MM.1S (cell line): Measurements from ENCODE around the gene SORD.
"Not testable (repeated sequence)": the region's sequence is repeated elsewhere in the genome, so short reads cannot be mapped to it uniquely, and the experiment has no call there.

Experiments
- DNase-seq: peaks from one replicate; pipeline ENCODE4 v3.0.0-alpha.2; 2015
- H2AFZ ChIP-seq: fragments of 300-600 bp; sonication (generic); 2 replicates; pipeline ENCODE4 v1.6.0; 2016; ENCODE audit warnings: antibody characterized with exemption, low read length
- H3F3A ChIP-seq: fragments of 300-600 bp; sonication (generic); 2 replicates; pipeline ENCODE4 v1.6.1; 2016; ENCODE audit warnings: mild to moderate bottlenecking, antibody characterized with exemption, low read length, moderate library complexity, mixed read lengths; ENCODE audit not compliant: insufficient read depth
- H3K27ac ChIP-seq: fragments of 300-600 bp; sonication (generic); 2 replicates; pipeline ENCODE4 v1.5.1; 2016; ENCODE audit warnings: mild to moderate bottlenecking, low read length
- H3K27me3 ChIP-seq: fragments of 300-600 bp; sonication (generic); replicated peaks from 2 replicates; pipeline ENCODE4 v1.6.0; 2016; ENCODE audit warnings: low read length; ENCODE audit not compliant: insufficient read depth
- H3K36me3 ChIP-seq: fragments of 300-600 bp; sonication (generic); replicated peaks from 2 replicates; pipeline ENCODE4 v1.6.1; 2016; ENCODE audit warnings: mild to moderate bottlenecking, low read length, mixed read lengths; ENCODE audit not compliant: insufficient read depth
- H3K4me1 ChIP-seq: fragments of 300-600 bp; sonication (generic); 2 replicates; pipeline ENCODE4 v1.6.1; 2016; ENCODE audit warnings: low read length, mixed read lengths
- H3K4me2 ChIP-seq: fragments of 300-600 bp; sonication (generic); 2 replicates; pipeline ENCODE4 v1.6.0; 2016; ENCODE audit warnings: low read depth, low read length
- H3K4me3 ChIP-seq: fragments of 300-600 bp; sonication (generic); 2 replicates; pipeline ENCODE4 v1.5.1; 2016; ENCODE audit warnings: low read length, mixed read lengths
- H3K79me2 ChIP-seq: fragments of 300-600 bp; sonication (generic); 2 replicates; pipeline ENCODE4 v1.6.1; 2016; ENCODE audit warnings: mixed run types, low read length, mixed read lengths
- H3K9ac ChIP-seq: fragments of 300-600 bp; sonication (generic); 2 replicates; pipeline ENCODE4 v1.6.1; 2016; ENCODE audit warnings: low read length, mixed read lengths
- H3K9me2 ChIP-seq: fragments of 300-600 bp; sonication (generic); replicated peaks from 2 replicates; pipeline ENCODE4 v1.6.1; 2016; ENCODE audit warnings: mild to moderate bottlenecking, low read length, mixed read lengths; ENCODE audit not compliant: insufficient read depth
- H3K9me3 ChIP-seq: fragments of 300-600 bp; sonication (generic); replicated peaks from 2 replicates; pipeline ENCODE4 v1.6.1; 2016; ENCODE audit warnings: mild to moderate bottlenecking, low read length, mixed read lengths; ENCODE audit not compliant: insufficient read depth
- H4K20me1 ChIP-seq: fragments of 300-600 bp; sonication (generic); 2 replicates; pipeline ENCODE4 v1.6.1; 2016; ENCODE audit warnings: mild to moderate bottlenecking, low read length, moderate library complexity, mixed read lengths; ENCODE audit not compliant: insufficient read depth
- EZH2 ChIP-seq: fragments of 300-600 bp; sonication (generic); optimal IDR thresholded peaks from 2 replicates; pipeline ENCODE3; 2017; ENCODE audit warnings: low read depth, mild to moderate bottlenecking, antibody characterized with exemption, low read length, mixed read lengths
- EZH2phosphoT487 ChIP-seq: fragments of 300-600 bp; sonication (generic); IDR thresholded peaks from 2 replicates; pipeline ENCODE4 v1.6.1; 2018; ENCODE audit warnings: antibody characterized with exemption, low read length

Gene SORD

DNA sequence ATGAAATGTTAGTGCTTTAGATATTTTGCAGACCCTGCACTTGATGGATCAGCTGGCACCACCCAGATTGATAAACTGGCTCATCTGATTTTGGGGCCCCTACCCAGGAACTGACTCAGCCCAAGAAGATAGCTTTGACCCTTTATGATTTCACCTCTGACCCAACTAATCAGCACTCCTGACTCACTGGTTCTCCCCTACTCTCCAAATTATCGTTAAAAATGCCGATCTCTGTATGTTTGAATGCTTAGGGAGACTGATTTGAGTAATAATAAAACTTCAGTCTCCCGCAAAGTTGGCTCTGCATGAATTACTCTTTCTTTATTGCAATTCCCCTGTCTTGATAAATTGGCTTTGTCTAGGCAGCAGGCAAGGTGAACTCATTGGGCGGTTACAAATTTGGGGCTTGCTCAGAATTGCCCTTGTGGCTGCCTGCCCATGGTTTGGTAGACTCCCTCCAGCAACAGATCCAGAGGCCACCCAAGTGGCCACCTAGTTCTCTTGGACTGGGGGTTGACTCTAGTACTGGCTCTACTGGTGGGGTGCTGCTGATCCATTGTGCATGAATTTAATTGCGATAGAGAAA lies 18.3 kb upstream of the SORD start:
- not testable (repeated sequence) for H3K4me2 ChIP-seq, DNase-seq, H3K36me3 ChIP-seq, H3K9me3 ChIP-seq, H3K79me2 ChIP-seq, H3F3A ChIP-seq, H3K4me3 ChIP-seq, H3K27ac ChIP-seq, H3K9ac ChIP-seq, H3K9me2 ChIP-seq, H4K20me1 ChIP-seq, H3K27me3 ChIP-seq, H3K4me1 ChIP-seq, H2AFZ ChIP-seq

DNA sequence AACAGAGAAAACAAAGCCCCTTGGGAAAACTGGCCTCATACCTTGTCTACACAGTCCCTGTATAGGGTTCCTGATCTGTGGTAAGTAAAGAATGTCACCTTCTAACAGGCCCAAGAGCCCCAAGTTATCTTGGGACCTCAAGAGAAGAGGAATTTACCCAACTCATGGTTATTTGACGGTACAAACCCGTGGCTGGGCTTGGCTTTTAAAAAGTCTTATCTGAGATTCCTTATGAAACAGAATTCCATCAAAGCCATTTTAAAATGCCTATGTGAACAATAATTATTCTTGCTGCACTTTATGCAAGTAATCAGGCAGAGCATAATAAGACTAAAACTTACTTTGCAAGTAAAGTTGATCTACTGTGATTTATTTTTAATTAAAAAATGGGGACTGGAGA lies 13.9 kb upstream of the SORD start:
- Histone ChIP-seq H3K9ac (no peak overlapping the region), H3K27me3 (no peaks in the 10 kb centered on the region), H3K27ac (no peak overlapping the region), H3K9me2 (no peaks in the 10 kb centered on the region), H3K9me3 (no peaks in the 10 kb centered on the region), H3K4me2 (no peak overlapping the region), H4K20me1 (no peaks in the 10 kb centered on the region), H3K4me3 (no peak overlapping the region), H3K36me3 (no peaks in the 10 kb centered on the region), H3K79me2 (no peaks in the 10 kb centered on the region), H2AFZ (no peak overlapping the region), H3K4me1 (no peaks in the 10 kb centered on the region), H3F3A (no peaks in the 10 kb centered on the region)
- DNase-seq = no peak
- TF ChIP-seq EZH2phosphoT487 (no peak), EZH2 (no peak)

DNA sequence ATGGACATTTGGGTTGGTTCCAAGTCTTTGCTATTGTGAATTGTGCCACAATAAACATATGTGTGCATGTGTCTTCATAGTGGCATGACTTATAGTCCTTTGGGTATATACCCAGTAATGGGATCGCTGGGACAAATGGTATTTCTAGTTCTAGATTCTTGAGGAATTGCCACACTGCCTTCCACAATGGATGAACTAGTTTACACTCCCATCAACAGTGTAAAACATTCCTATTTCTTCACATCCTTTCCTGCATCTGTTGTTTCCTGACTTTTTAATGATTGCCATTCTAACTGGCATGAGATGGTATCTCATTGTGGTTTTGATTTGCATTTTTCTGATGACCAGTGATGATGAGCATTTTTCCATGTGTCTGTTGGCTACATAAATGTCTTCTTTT lies 7.9 kb upstream of the SORD start:
- H3K4me3 ChIP-seq, H3K9me3 ChIP-seq, H3K4me1 ChIP-seq, H3K27ac ChIP-seq, H3F3A ChIP-seq, H3K4me2 ChIP-seq, H4K20me1 ChIP-seq, H3K36me3 ChIP-seq, H3K9me2 ChIP-seq, DNase-seq, H3K79me2 ChIP-seq, H3K9ac ChIP-seq, H2AFZ ChIP-seq, H3K27me3 ChIP-seq: not testable (repeated sequence)

GRCh38 chr15:45020222-45020900 lies 2.6 kb upstream of the SORD start:
- H3K27me3 ChIP-seq, H3K79me2 ChIP-seq, DNase-seq, H4K20me1 ChIP-seq, H3K27ac ChIP-seq, H2AFZ ChIP-seq, H3K9me3 ChIP-seq, H3K4me1 ChIP-seq, H3K36me3 ChIP-seq, H3K4me2 ChIP-seq, H3K9me2 ChIP-seq, H3K4me3 ChIP-seq, H3K9ac ChIP-seq, H3F3A ChIP-seq: not testable (repeated sequence)

GRCh38 chr15:45020901-45021259 lies 2.1 kb upstream of the SORD start:
- not testable (repeated sequence) for H3K27me3 ChIP-seq, H3K79me2 ChIP-seq, H3K36me3 ChIP-seq, H3K9ac ChIP-seq, H4K20me1 ChIP-seq, H3K9me2 ChIP-seq, H2AFZ ChIP-seq, H3K4me3 ChIP-seq, H3K4me1 ChIP-seq, H3K4me2 ChIP-seq, H3K27ac ChIP-seq, H3F3A ChIP-seq, H3K9me3 ChIP-seq, DNase-seq
